Panc1 (cell line): ENCODE measurements around the gene PROM2.

ENCODE experiments used
- CTCF ChIP-seq: fragments of 450-650 bp; IDR thresholded peaks from 2 replicates; pipeline ENCODE4 v1.5.1; 2017; ENCODE audit warnings: mild to moderate bottlenecking
- POLR2AphosphoS5 ChIP-seq: IDR thresholded peaks from 2 replicates; pipeline ENCODE4 v1.6.1; 2012; ENCODE audit warnings: mild to moderate bottlenecking, low read depth, low read length, moderate library complexity
- REST ChIP-seq, 2 experiments: IDR thresholded peaks; 2 replicates each; pipeline ENCODE4 v1.6.1; 2011 to 2012; ENCODE audit warnings: low read depth in 2 of 2, control low read depth in 1 of 2, low read length in 1 of 2, mild to moderate bottlenecking in 1 of 2, moderate library complexity in 1 of 2; ENCODE audit not compliant: insufficient read depth in 1 of 2
- SIN3A ChIP-seq: IDR thresholded peaks from 2 replicates; pipeline ENCODE4 v1.6.1; 2012; ENCODE audit warnings: low read depth, mild to moderate bottlenecking, low read length, moderate library complexity, borderline replicate concordance; ENCODE audit not compliant: insufficient read depth

DNA sequence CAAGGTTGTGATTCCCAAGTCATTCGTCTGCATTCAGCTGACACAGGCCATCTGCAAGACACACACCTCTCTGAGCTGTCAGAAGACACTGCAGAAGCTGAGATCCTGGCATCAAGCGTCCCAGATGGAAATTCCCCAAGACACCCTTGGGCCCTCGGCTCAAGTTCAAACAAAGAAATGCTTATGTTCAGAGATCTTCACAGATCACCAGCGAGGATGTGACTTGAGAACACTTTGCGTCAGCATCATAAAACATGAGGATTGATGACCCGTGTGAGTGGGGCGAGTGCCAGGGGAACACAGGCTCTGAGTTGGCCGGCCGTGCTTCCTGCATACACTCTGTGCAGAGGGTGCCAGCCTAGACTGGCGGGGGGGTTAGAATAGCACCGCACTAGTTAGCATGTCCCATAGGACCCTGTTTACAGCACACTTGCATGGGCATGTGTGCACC, 59.7 kb downstream of the PROM2 start:
- TF ChIP-seq CTCF (no peak), SIN3A (no peak), REST (IDR thresholded peaks at IDR 0.05; ENCODE audit: insufficient read depth in 1 of 2, low read depth in 2 of 2, low read length in 1 of 2) (no peak), POLR2AphosphoS5 (peak; percentile 53; the same call in 1 of the 2 replicates)
